Nephron (organoid): ENCODE data around the gene KMT5C.

ENCODE experiments used
- H3K27ac Mint-ChIP-seq, 3 experiments: 2 replicates each; pipeline ENCODE4 v1.8.0; 2020; ENCODE audit warnings: mixed read lengths in 3 of 3, mild to moderate bottlenecking in 2 of 3, moderate library complexity in 1 of 3
- H3K27me3 Mint-ChIP-seq: 2 replicates; pipeline ENCODE4 v1.8.0; 2021; ENCODE audit warnings: low read depth, mild to moderate bottlenecking, moderate library complexity, mixed read lengths
- H3K36me3 Mint-ChIP-seq: 2 replicates; pipeline ENCODE4 v1.8.0; 2020; ENCODE audit warnings: low read depth, mixed read lengths
- H3K4me1 Mint-ChIP-seq: 2 replicates; pipeline ENCODE4 v1.8.0; 2020; ENCODE audit warnings: mixed read lengths
- H3K4me3 Mint-ChIP-seq, 3 experiments: 2 replicates each; pipeline ENCODE4 v1.8.0; 2020; ENCODE audit warnings: mild to moderate bottlenecking in 3 of 3, mixed read lengths in 3 of 3, moderate library complexity in 2 of 3
- H3K9me3 Mint-ChIP-seq: 2 replicates; pipeline ENCODE4 v1.8.0; 2020; ENCODE audit warnings: mixed read lengths
- TF ChIP-seq, protein P1 (sequence below), 3 experiments: fragments of 200-600 bp; sonication (generic); IDR thresholded peaks; one replicate each; pipeline ENCODE4 v1.5.0; 2021; ENCODE audit warnings: antibody characterized with exemption in 3 of 3; ENCODE audit not compliant: unreplicated experiment in 3 of 3

KMT5C gene

GRCh38 chr19:55383279-55384130 lies 43.8 kb downstream of the KMT5C start:
- H3K27me3 Mint-ChIP-seq = peaks cover 6% of the 10 kb centered on the region

GRCh38 chr19:55384131-55384919 lies 44.6 kb downstream of the KMT5C start, which contains the start of gene TMEM238:
TMEM238 (minus strand) TSS chr19:55384292; CDS start chr19:55384259, 33 bp downstream.
- H3K36me3 Mint-ChIP-seq = peaks cover 22% of the 10 kb centered on the region
- H3K4me1 Mint-ChIP-seq = peaks cover 40% of the 10 kb centered on the region
- peaks cover 6% of the 10 kb centered on the region for H3K27me3 Mint-ChIP-seq
- H3K4me3 Mint-ChIP-seq = peak within 1 kb of the TSS; percentile 100
- H3K9me3 Mint-ChIP-seq = no peaks in the 10 kb centered on the region
- peak within 1 kb of the TSS; percentile 92 to 98 (median 98) for H3K27ac Mint-ChIP-seq
- TF ChIP-seq, protein P1, sequence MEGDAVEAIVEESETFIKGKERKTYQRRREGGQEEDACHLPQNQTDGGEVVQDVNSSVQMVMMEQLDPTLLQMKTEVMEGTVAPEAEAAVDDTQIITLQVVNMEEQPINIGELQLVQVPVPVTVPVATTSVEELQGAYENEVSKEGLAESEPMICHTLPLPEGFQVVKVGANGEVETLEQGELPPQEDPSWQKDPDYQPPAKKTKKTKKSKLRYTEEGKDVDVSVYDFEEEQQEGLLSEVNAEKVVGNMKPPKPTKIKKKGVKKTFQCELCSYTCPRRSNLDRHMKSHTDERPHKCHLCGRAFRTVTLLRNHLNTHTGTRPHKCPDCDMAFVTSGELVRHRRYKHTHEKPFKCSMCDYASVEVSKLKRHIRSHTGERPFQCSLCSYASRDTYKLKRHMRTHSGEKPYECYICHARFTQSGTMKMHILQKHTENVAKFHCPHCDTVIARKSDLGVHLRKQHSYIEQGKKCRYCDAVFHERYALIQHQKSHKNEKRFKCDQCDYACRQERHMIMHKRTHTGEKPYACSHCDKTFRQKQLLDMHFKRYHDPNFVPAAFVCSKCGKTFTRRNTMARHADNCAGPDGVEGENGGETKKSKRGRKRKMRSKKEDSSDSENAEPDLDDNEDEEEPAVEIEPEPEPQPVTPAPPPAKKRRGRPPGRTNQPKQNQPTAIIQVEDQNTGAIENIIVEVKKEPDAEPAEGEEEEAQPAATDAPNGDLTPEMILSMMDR (IDR thresholded peaks at IDR 0.05; ENCODE audit: unreplicated experiment in 3 of 3) = no peak

More at GRCh38 chr19:55383279-55384130, 43.8 kb downstream of the KMT5C start:
- no peaks in the 10 kb centered on the region for H3K9me3 Mint-ChIP-seq
- TF ChIP-seq, protein P1 (IDR thresholded peaks at IDR 0.05; ENCODE audit: unreplicated experiment in 3 of 3) = peak in 1 of 3 experiments; percentile 27
- peak overlapping the region in 1 of 3 experiments; percentile 72 for H3K27ac Mint-ChIP-seq
- H3K4me3 Mint-ChIP-seq = peak overlapping the region; percentile 69 to 80 (median 80)
- H3K4me1 Mint-ChIP-seq = peaks cover 40% of the 10 kb centered on the region
- peaks cover 20% of the 10 kb centered on the region for H3K36me3 Mint-ChIP-seq

- peak overlapping the region; percentile 100 for H3K4me3 Mint-ChIP-seq
- TF ChIP-seq, protein P1 (IDR thresholded peaks at IDR 0.05; ENCODE audit: unreplicated experiment in 3 of 3) = no peak
- H3K4me1 Mint-ChIP-seq = peaks cover 44% of the 10 kb centered on the region
- H3K9me3 Mint-ChIP-seq = no peaks in the 10 kb centered on the region
- peaks cover 6% of the 10 kb centered on the region for H3K27me3 Mint-ChIP-seq
- peak overlapping the region; percentile 92 to 98 (median 98) for H3K27ac Mint-ChIP-seq
- H3K36me3 Mint-ChIP-seq = peaks cover 29% of the 10 kb centered on the region
These were observed 45.4 kb downstream of the KMT5C start for GRCh38 chr19:55384920-55385723.

GRCh38 chr19:55385724-55386492 lies 46.2 kb downstream of the KMT5C start, which contains the start of gene RPL28:
RPL28 (plus strand) TSS chr19:55385932; CDS start chr19:55386358, 426 bp downstream.
- TF ChIP-seq, protein P1 (IDR thresholded peaks at IDR 0.05; ENCODE audit: unreplicated experiment in 3 of 3) = no peak

GRCh38 chr19:55386493-55386971 lies 46.9 kb downstream of the KMT5C start:
- peaks cover 35% of the 10 kb centered on the region for H3K36me3 Mint-ChIP-seq
- no peaks in the 10 kb centered on the region for H3K9me3 Mint-ChIP-seq
- peak overlapping the region; percentile 92 to 98 (median 98) for H3K27ac Mint-ChIP-seq
- H3K4me3 Mint-ChIP-seq = peak overlapping the region; percentile 100
- peaks cover 6% of the 10 kb centered on the region for H3K27me3 Mint-ChIP-seq
- TF ChIP-seq, protein P1 (IDR thresholded peaks at IDR 0.05; ENCODE audit: unreplicated experiment in 3 of 3) = no peak
- H3K4me1 Mint-ChIP-seq = peaks cover 48% of the 10 kb centered on the region

More at GRCh38 chr19:55385724-55386492, 46.2 kb downstream of the KMT5C start, which contains the start of gene RPL28:
- H3K36me3 Mint-ChIP-seq = peaks cover 35% of the 10 kb centered on the region
- H3K4me3 Mint-ChIP-seq = peak within 1 kb of the TSS; percentile 100
- peaks cover 49% of the 10 kb centered on the region for H3K4me1 Mint-ChIP-seq
- H3K9me3 Mint-ChIP-seq = no peaks in the 10 kb centered on the region
- H3K27me3 Mint-ChIP-seq = peaks cover 6% of the 10 kb centered on the region
- peak within 1 kb of the TSS; percentile 92 to 98 (median 98) for H3K27ac Mint-ChIP-seq
